SK-N-SH (cell line): ENCODE data around the gene PSMA6.

Experiments
- EP300 ChIP-seq, 2 experiments: IDR thresholded peaks; 2 replicates each; pipeline versions ENCODE4 v1.4.0 to v1.6.1; 2012; ENCODE audit warnings: borderline replicate concordance in 1 of 2, low read depth in 1 of 2, low read length in 1 of 2
- JUND ChIP-seq: IDR thresholded peaks from 2 replicates; pipeline ENCODE4 v1.4.0; 2012
- MXI1 ChIP-seq: IDR thresholded peaks from 2 replicates; pipeline ENCODE4 v1.6.1; 2012; ENCODE audit warnings: mild to moderate bottlenecking, low read depth, low read length, improper control_type of control experiment
- NFIC ChIP-seq: IDR thresholded peaks from 2 replicates; pipeline ENCODE4 v1.4.0; 2012; ENCODE audit warnings: borderline replicate concordance
- RFX5 ChIP-seq: IDR thresholded peaks from 2 replicates; pipeline ENCODE4 v1.6.1; 2012; ENCODE audit warnings: mild to moderate bottlenecking, improper control_type of control experiment, low read length
- TAF1 ChIP-seq: IDR thresholded peaks from 2 replicates; pipeline ENCODE4 v1.6.1; 2012; ENCODE audit warnings: low read depth, mild to moderate bottlenecking, low read length, moderate library complexity, borderline replicate concordance
- TCF12 ChIP-seq: IDR thresholded peaks from 2 replicates; pipeline ENCODE4 v1.4.0; 2012
- TEAD4 ChIP-seq: IDR thresholded peaks from 2 replicates; pipeline ENCODE4 v1.4.0; 2012; ENCODE audit warnings: mild to moderate bottlenecking, borderline replicate concordance; ENCODE audit not compliant: insufficient read depth
- YY1 ChIP-seq: IDR thresholded peaks from 2 replicates; pipeline ENCODE4 v1.4.0; 2012; ENCODE audit warnings: low read depth, mild to moderate bottlenecking
- TF ChIP-seq, protein P1 (sequence below): fragments of 200-600 bp; sonication (generic); IDR thresholded peaks from 2 replicates; pipeline ENCODE4 v1.6.1; 2017; ENCODE audit warnings: antibody characterized with exemption, mild to moderate bottlenecking, moderate library complexity
- TF ChIP-seq, protein P2 (sequence below): IDR thresholded peaks from 2 replicates; pipeline ENCODE4 v1.4.0; 2012; ENCODE audit warnings: low read depth
- TF ChIP-seq, protein P3 (sequence below): IDR thresholded peaks from 2 replicates; pipeline ENCODE4 v1.4.0; 2012; ENCODE audit warnings: low read depth, borderline replicate concordance

DNA sequence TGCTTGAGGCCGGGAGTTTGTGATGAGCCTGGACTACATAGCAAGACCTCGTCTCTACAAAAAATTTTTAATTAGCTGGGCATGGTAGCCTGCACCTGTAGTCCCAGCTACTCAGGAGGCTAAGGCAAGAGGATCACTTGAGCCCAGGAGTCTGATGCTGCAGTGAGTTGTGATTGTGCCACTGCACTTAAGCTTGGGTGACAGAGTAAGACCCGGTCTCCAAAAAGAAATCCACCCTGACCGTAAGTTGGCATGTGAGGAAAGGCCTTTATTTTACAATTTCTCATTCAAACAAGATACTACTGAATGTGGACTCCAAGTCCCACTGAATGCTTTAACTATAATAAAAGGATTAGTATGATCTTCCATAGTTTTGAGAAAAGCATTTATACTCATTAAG is 27.3 kb downstream of the PSMA6 start:
- no peak for TF ChIP-seq RFX5
- TF ChIP-seq YY1: no peak
- TF ChIP-seq, protein P1, sequence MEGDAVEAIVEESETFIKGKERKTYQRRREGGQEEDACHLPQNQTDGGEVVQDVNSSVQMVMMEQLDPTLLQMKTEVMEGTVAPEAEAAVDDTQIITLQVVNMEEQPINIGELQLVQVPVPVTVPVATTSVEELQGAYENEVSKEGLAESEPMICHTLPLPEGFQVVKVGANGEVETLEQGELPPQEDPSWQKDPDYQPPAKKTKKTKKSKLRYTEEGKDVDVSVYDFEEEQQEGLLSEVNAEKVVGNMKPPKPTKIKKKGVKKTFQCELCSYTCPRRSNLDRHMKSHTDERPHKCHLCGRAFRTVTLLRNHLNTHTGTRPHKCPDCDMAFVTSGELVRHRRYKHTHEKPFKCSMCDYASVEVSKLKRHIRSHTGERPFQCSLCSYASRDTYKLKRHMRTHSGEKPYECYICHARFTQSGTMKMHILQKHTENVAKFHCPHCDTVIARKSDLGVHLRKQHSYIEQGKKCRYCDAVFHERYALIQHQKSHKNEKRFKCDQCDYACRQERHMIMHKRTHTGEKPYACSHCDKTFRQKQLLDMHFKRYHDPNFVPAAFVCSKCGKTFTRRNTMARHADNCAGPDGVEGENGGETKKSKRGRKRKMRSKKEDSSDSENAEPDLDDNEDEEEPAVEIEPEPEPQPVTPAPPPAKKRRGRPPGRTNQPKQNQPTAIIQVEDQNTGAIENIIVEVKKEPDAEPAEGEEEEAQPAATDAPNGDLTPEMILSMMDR: no peak
- TF ChIP-seq MXI1: no peak
- no peak for TF ChIP-seq TCF12
- no peak for TF ChIP-seq EP300 (IDR thresholded peaks at IDR 0.05; ENCODE audit: borderline replicate concordance in 1 of 2, low read depth in 1 of 2, low read length in 1 of 2)
- TF ChIP-seq, protein P2, sequence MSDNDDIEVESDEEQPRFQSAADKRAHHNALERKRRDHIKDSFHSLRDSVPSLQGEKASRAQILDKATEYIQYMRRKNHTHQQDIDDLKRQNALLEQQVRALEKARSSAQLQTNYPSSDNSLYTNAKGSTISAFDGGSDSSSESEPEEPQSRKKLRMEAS: no peak
- no peak for TF ChIP-seq TEAD4
- no peak for TF ChIP-seq TAF1
- TF ChIP-seq, protein P3, sequence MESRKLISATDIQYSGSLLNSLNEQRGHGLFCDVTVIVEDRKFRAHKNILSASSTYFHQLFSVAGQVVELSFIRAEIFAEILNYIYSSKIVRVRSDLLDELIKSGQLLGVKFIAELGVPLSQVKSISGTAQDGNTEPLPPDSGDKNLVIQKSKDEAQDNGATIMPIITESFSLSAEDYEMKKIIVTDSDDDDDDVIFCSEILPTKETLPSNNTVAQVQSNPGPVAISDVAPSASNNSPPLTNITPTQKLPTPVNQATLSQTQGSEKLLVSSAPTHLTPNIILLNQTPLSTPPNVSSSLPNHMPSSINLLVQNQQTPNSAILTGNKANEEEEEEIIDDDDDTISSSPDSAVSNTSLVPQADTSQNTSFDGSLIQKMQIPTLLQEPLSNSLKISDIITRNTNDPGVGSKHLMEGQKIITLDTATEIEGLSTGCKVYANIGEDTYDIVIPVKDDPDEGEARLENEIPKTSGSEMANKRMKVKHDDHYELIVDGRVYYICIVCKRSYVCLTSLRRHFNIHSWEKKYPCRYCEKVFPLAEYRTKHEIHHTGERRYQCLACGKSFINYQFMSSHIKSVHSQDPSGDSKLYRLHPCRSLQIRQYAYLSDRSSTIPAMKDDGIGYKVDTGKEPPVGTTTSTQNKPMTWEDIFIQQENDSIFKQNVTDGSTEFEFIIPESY: no peak
- TF ChIP-seq NFIC: no peak
- no peak for TF ChIP-seq JUND
